K562 (cell line): ENCODE data around the gene PPIE. TPM values are rescaled to one million over a fixed set of nuclear protein-coding genes. Genes with fewer than 3 reads are reported as not detected.

ENCODE experiments used
- BRD4 ChIP-seq: fragments of 200-600 bp; sonication (generic); IDR thresholded peaks from 2 replicates; pipeline ENCODE4 v1.6.1; 2017; ENCODE audit warnings: inconsistent platforms
- CSDE1 ChIP-seq, 2 experiments: fragments of 450-650 bp; IDR thresholded peaks; 2 replicates each; pipeline ENCODE4 v1.6.1; 2016; ENCODE audit warnings: mild to moderate bottlenecking in 1 of 2
- EGR1 ChIP-seq: fragments of 450-650 bp; conservative IDR thresholded peaks from 2 replicates; pipeline ENCODE4 v1.6.1; 2017; ENCODE audit warnings: mild to moderate bottlenecking
- MAZ ChIP-seq, 2 experiments: fragments of 450-650 bp in 1 of 2; sonication (generic) in 1 of 2; formaldehyde crosslinking; IDR thresholded peaks in 1 of 2; conservative IDR thresholded peaks in 1 of 2; 2 replicates each; pipeline versions ENCODE4 v1.4.0 to v1.5.0; 2020; ENCODE audit warnings: mild to moderate bottlenecking in 1 of 2, missing genetic modification reagents in 1 of 2
- POLR2H ChIP-seq: IDR thresholded peaks from 2 replicates; pipeline ENCODE4 v1.6.1; 2016; ENCODE audit warnings: missing genetic modification characterization, low read depth, mild to moderate bottlenecking, control low read depth, missing compliant biosample characterization, moderate library complexity
- PYGO2 ChIP-seq: fragments of 450-650 bp; IDR thresholded peaks from 2 replicates; pipeline ENCODE4 v1.6.1; 2016; ENCODE audit warnings: mild to moderate bottlenecking, missing genetic modification characterization, moderate library complexity, missing compliant biosample characterization
- RBFOX2 ChIP-seq: fragments of 200-400 bp; formaldehyde crosslinking; IDR thresholded peaks from 2 replicates; pipeline ENCODE4 v1.6.1; 2017; ENCODE audit warnings: low read depth, mild to moderate bottlenecking, low read length, moderate library complexity
- RFX7 ChIP-seq: fragments of 250-450 bp; sonication (Bioruptor Pico); IDR thresholded peaks from 2 replicates; pipeline ENCODE4 v1.5.1; 2021; ENCODE audit warnings: mild to moderate bottlenecking
- RHOXF2B ChIP-seq: fragments of 250-450 bp; sonication (Bioruptor Pico); conservative IDR thresholded peaks from 2 replicates; pipeline ENCODE4 v1.5.1; 2021
- SMAD1 ChIP-seq: fragments of 150-350 bp; IDR thresholded peaks from 2 replicates; pipeline ENCODE4 v1.6.1; 2014; ENCODE audit warnings: low read length, low read depth; ENCODE audit not compliant: partially characterized antibody
- SMARCE1 ChIP-seq: fragments of 450-650 bp; IDR thresholded peaks from 2 replicates; pipeline ENCODE4 v1.7.1; 2016; ENCODE audit warnings: mild to moderate bottlenecking
- THRAP3 ChIP-seq: fragments of 450-650 bp; IDR thresholded peaks from 2 replicates; pipeline ENCODE4 v1.6.1; 2016; ENCODE audit warnings: mild to moderate bottlenecking, inconsistent platforms, borderline replicate concordance
- ZBTB2 ChIP-seq: fragments of 450-650 bp; IDR thresholded peaks from 2 replicates; pipeline ENCODE4 v1.6.1; 2016; ENCODE audit warnings: antibody characterized with exemption
- ZNF511 ChIP-seq: sonication (generic); formaldehyde crosslinking; IDR thresholded peaks from 2 replicates; pipeline ENCODE4 v1.8.0; 2022; ENCODE audit warnings: mild to moderate bottlenecking, missing genetic modification reagents
- polyA plus RNA-seq, 8 experiments: library from polyadenylated mRNA; depleted of rRNA in 4 of 8; stranded (reverse) in 5 of 8; unstranded in 3 of 8; fragments of >200 nt; fragmentation: Nextera tagmentation in 2 of 8; fragmentation: Illumina TruSeq in 1 of 8; extraction: Ambion mirVana in 2 of 8; extraction: Trizol in 1 of 8; gene quantifications; 2 replicates each; pipeline versions ENCODE4 v1.2.1 to v1.2.3, GENCODE V29; 2011 to 2014; ENCODE audit warnings: inconsistent platforms in 1 of 8, missing spikeins in 1 of 8
- total RNA-seq, 7 experiments: library from RNA; depleted of rRNA in 6 of 7; stranded (reverse); fragments of >200 nt in 6 of 7; fragmentation: Illumina TruSeq in 2 of 7; extraction: Trizol in 2 of 7; gene quantifications; 2 replicates each; pipeline versions ENCODE4 v1.2.1 to v1.2.3, GENCODE V29; 2011 to 2021; ENCODE audit warnings: low replicate concordance in 1 of 7
- TF ChIP-seq, protein P1 (sequence below), 2 experiments: fragments of 450-650 bp; IDR thresholded peaks; 2 replicates each; pipeline ENCODE4 v1.6.1; 2016

PPIE gene
- total and polyA plus RNA-seq, 9 of the 15 experiments (the other 6 are each of a cell fraction or from before 2014, with no cell fraction given): 75.4 to 444 (median 131) TPM

- TF ChIP-seq RBFOX2: peak; percentile 94
- 0 out of 2 replicates have a peak, but pooled peaks have one; percentile 44 for TF ChIP-seq RHOXF2B (CRISPR knock-in tag)
- TF ChIP-seq ZNF511: 0 out of 2 replicates have a peak, but pooled peaks have one; percentile 2
- peak; percentile 64 for TF ChIP-seq EGR1
- TF ChIP-seq CSDE1 (IDR thresholded peaks at IDR 0.05): no peak
- TF ChIP-seq, protein P1, sequence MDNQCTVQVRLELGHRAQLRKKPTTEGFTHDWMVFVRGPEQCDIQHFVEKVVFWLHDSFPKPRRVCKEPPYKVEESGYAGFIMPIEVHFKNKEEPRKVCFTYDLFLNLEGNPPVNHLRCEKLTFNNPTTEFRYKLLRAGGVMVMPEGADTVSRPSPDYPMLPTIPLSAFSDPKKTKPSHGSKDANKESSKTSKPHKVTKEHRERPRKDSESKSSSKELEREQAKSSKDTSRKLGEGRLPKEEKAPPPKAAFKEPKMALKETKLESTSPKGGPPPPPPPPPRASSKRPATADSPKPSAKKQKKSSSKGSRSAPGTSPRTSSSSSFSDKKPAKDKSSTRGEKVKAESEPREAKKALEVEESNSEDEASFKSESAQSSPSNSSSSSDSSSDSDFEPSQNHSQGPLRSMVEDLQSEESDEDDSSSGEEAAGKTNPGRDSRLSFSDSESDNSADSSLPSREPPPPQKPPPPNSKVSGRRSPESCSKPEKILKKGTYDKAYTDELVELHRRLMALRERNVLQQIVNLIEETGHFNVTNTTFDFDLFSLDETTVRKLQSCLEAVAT (IDR thresholded peaks at IDR 0.05): 0 out of 4 replicates have a peak, but pooled peaks of 1 of the 2 experiments have one; percentile 15
- TF ChIP-seq SMARCE1: 0 out of 2 replicates have a peak, but pooled peaks have one; percentile 13
- TF ChIP-seq MAZ (CRISPR knock-in tag; conservative IDR thresholded peaks at IDR 0.05 in 1 of 2, IDR thresholded peaks at IDR 0.05 in 1 of 2): peak; percentile 55 to 56; a peak in 2 of 4 replicates
- TF ChIP-seq ZBTB2: peak; percentile 71; the same call in 1 of the 2 replicates
- no peak for TF ChIP-seq BRD4
- TF ChIP-seq POLR2H (tag): peak; percentile 92
- no peak for TF ChIP-seq PYGO2 (tag)
- TF ChIP-seq THRAP3: no peak
- TF ChIP-seq RFX7 (CRISPR knock-in tag): no peak
- peak; percentile 11 for TF ChIP-seq SMAD1
Observed at GRCh38 chr1:39738622-39739366, at the start of gene PPIE (continued).
